Neuron (in vitro differentiated cells): Measurements from ENCODE around the gene DIP2B.

Source experiments
- H2AFZ ChIP-seq: one replicate; pipeline ENCODE4 v1.6.1; 2013; ENCODE audit warnings: low read depth, mild to moderate bottlenecking, inconsistent platforms, low read length, moderate library complexity
- H3K27me3 ChIP-seq: one replicate; pipeline ENCODE4 v1.6.1; 2013; ENCODE audit warnings: low read length; ENCODE audit not compliant: insufficient read depth
- H3K36me3 ChIP-seq: one replicate; pipeline ENCODE4 v1.6.1; 2013; ENCODE audit warnings: low read length; ENCODE audit not compliant: insufficient read depth
- H3K4me1 ChIP-seq: one replicate; pipeline ENCODE4 v1.6.1; 2013; ENCODE audit warnings: low read length; ENCODE audit not compliant: insufficient read depth
- H3K4me3 ChIP-seq: 2 replicates; pipeline ENCODE4 v1.5.1; 2013; ENCODE audit warnings: mild to moderate bottlenecking, low read length, moderate library complexity
- H3K9me3 ChIP-seq: one replicate; pipeline ENCODE4 v1.6.1; 2013; ENCODE audit warnings: low read length

The DIP2B gene

DNA sequence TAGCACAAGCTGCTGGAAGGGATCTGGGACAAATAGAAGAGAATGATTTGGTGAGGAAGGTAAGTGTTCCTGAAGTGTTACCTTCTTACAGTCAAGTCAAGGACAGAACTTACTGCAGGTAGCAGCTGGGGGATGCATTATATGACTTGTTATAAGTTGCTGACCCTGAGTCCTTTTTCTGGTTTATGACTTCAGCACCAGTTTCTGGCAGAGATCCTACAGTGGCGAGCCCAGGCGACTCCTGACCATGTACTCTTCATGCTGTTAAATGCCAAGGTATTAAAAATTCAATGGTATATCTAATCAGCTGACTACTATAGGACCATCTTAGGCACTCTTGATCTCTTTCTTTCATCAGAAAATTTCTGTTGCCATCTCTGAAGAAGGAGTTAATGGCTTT is 214.0 kb downstream of the DIP2B start:
- Histone ChIP-seq H3K36me3 (peaks cover 69% of the 10 kb centered on the region), H3K27me3 (no peaks in the 10 kb centered on the region), H3K4me3 (no peak overlapping the region), H2AFZ (no peak overlapping the region), H3K9me3 (no peaks in the 10 kb centered on the region), H3K4me1 (no peaks in the 10 kb centered on the region)

- no peak overlapping the region for H2AFZ ChIP-seq
- H3K36me3 ChIP-seq: peaks cover 69% of the 10 kb centered on the region
- no peaks in the 10 kb centered on the region for H3K4me1 ChIP-seq
- H3K4me3 ChIP-seq: no peak overlapping the region
- H3K27me3 ChIP-seq: no peaks in the 10 kb centered on the region
- no peaks in the 10 kb centered on the region for H3K9me3 ChIP-seq
These were observed 215.3 kb downstream of the DIP2B start for GRCh38 chr12:50720085-50720484.

- Histone ChIP-seq H3K9me3 (no peaks in the 10 kb centered on the region), H3K4me1 (no peaks in the 10 kb centered on the region), H3K36me3 (peaks cover 69% of the 10 kb centered on the region), H2AFZ (no peak overlapping the region), H3K27me3 (no peaks in the 10 kb centered on the region), H3K4me3 (no peak overlapping the region)
These were observed 215.7 kb downstream of the DIP2B start for GRCh38 chr12:50720501-50720900.

DNA sequence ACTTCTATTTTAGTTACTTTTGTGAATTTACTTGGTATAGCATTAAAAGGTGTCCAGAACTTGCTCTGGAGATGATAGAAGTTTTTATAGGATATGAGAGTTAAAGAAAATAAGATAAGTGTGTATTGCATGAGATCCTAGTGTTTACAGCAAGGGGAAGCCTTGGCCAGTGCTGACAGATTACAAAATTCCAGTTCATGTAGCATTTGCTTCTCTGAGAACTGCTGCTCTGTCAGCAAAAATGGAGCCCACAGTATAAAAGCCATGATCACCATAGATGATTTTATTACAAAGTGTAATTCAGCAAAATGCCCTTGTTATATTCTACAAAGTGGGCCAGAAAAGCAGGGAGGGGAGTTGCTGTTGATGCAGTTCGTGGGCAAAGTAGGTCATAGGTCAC is 219.1 kb downstream of the DIP2B start:
- Histone ChIP-seq H3K4me3 (no peak overlapping the region), H3K9me3 (no peaks in the 10 kb centered on the region), H3K36me3 (peaks cover 76% of the 10 kb centered on the region), H2AFZ (no peak overlapping the region), H3K4me1 (no peaks in the 10 kb centered on the region), H3K27me3 (no peaks in the 10 kb centered on the region)

DNA sequence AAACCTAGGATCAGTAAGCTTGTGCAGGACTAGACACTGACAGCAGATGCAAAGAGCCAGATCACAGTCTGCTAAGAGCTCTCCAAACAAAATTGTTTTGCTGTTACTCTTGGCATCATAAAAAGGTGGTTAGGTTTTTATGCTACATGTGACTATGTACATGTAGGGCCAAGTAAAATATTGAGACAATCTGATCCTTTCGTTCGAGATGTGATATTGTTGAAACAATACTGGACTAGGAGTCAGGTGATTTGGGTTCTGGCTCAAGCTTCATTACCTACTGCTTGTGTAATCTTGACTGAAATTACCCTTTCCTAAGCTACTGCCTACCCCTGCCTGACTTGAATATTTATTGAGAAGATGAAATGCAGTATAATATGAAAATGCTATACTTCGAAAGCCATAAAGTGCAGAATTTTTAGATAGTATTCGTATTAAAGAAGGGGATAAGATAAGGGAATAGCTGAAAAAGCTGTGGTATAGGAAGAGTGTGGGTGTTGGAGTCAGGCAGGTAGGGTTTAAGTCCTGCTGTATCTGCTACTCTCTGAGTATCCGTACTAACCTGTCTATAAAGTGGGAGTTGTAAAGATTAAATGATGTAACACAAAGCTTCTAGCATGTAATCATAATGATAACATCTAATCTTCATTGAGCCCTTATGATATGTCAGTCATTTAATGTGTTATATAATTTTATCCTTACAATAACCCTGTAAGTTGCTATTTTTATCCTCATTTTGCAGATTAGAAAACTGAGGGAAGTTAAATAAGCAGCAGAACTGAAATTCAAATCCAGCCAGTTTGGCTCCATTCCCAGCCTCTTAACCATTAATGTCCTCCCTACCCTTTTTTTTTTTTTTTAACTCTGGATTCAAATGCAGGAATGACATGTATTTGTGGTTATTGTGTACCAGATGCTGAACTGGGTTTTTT is 220.5 kb downstream of the DIP2B start:
- H3K9me3 ChIP-seq: no peaks in the 10 kb centered on the region
- H3K27me3 ChIP-seq: no peaks in the 10 kb centered on the region
- no peak overlapping the region for H2AFZ ChIP-seq
- no peak overlapping the region for H3K4me3 ChIP-seq
- no peaks in the 10 kb centered on the region for H3K4me1 ChIP-seq
- peaks cover 81% of the 10 kb centered on the region for H3K36me3 ChIP-seq

DNA sequence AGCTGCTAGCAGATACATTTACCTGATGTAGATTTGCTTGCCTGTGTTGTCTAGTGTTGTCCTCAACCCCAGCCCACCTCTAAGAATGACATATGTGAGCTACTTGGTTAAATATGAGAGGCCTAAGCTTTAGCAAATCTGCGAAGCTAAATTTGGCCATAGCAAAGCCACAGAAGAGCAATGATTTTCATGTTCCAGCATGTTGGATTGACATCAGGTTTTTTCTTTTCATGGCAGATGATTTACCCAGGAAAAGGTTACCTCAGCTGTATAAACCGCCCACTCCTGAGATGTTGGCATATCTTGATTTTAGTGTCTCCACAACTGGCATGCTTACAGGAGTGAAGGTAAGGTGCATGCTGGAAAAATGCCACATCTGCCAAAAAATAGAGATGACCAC is 222.7 kb downstream of the DIP2B start:
- Histone ChIP-seq H3K36me3 (peaks cover 84% of the 10 kb centered on the region), H3K4me3 (no peak overlapping the region), H3K27me3 (no peaks in the 10 kb centered on the region), H3K9me3 (no peaks in the 10 kb centered on the region), H3K4me1 (no peaks in the 10 kb centered on the region), H2AFZ (no peak overlapping the region)

- Histone ChIP-seq H3K27me3 (no peaks in the 10 kb centered on the region), H3K4me1 (peaks cover under 1% of the 10 kb centered on the region), H2AFZ (no peak overlapping the region), H3K36me3 (peaks cover 82% of the 10 kb centered on the region), H3K4me3 (no peak overlapping the region), H3K9me3 (no peaks in the 10 kb centered on the region)
These were observed 223.6 kb downstream of the DIP2B start for GRCh38 chr12:50728417-50728816.

DNA sequence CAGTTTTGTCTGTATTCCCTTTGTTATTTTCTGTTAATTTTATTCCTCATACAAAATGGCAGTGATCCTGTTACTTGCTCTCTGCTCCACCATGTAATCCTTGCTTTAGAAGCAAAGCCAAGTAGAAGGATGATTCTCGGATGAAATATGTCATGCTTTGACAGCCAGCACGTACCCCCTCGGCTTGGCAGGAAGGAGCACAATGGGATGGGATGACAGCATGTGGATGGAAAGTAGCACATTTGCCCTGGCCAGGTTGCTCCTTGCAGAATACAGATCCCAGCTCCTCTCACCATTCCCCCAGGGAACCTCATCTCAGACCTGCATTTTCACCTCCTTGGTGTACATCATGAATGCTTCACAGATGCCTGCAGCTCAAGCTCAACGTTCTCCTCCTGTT is 224.1 kb downstream of the DIP2B start:
- Histone ChIP-seq H3K4me3 (no peak overlapping the region), H3K36me3 (peaks cover 82% of the 10 kb centered on the region)

DNA sequence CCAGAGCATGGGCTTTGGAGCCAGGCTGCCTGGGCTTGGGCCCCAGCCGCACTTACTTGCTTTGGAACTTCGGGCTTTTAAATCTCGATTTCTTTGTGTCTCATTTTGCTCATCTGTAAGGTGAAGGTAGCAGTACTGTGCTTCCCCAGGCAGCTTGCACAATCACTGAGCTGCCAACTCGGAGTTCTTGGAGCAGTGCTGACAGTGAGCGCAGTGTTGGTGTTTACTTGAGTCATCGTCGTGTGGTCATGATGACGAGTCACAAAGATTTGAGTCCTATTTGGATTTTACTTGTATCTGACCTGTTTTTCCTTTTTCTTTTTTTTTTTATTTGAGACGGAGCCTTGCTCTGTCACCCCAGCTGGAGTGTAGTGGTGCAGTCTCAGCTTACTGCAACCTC is 227.8 kb downstream of the DIP2B start:
- H3K4me3 ChIP-seq: no peak overlapping the region
- H3K9me3 ChIP-seq: no peaks in the 10 kb centered on the region
- no peak overlapping the region for H2AFZ ChIP-seq
- peaks cover 5% of the 10 kb centered on the region for H3K4me1 ChIP-seq
- H3K36me3 ChIP-seq: peaks cover 78% of the 10 kb centered on the region
- no peaks in the 10 kb centered on the region for H3K27me3 ChIP-seq

More for the DNA sequence above, 224.1 kb downstream of the DIP2B start:
- Histone ChIP-seq H2AFZ (no peak overlapping the region), H3K9me3 (no peaks in the 10 kb centered on the region), H3K4me1 (peaks cover 5% of the 10 kb centered on the region), H3K27me3 (no peaks in the 10 kb centered on the region)

- no peaks in the 10 kb centered on the region for H3K27me3 ChIP-seq
- H3K4me1 ChIP-seq: peaks cover 5% of the 10 kb centered on the region
- H2AFZ ChIP-seq: no peak overlapping the region
- H3K36me3 ChIP-seq: peaks cover 76% of the 10 kb centered on the region
- H3K4me3 ChIP-seq: no peak overlapping the region
- no peaks in the 10 kb centered on the region for H3K9me3 ChIP-seq
These were observed 228.9 kb downstream of the DIP2B start for GRCh38 chr12:50733706-50734105.

GRCh38 chr12:50734409-50735263 is 229.9 kb downstream of the DIP2B start:
- no peak overlapping the region for H2AFZ ChIP-seq
- peaks cover 78% of the 10 kb centered on the region for H3K36me3 ChIP-seq
- H3K4me3 ChIP-seq: no peak overlapping the region
- peaks cover 5% of the 10 kb centered on the region for H3K4me1 ChIP-seq
- no peaks in the 10 kb centered on the region for H3K27me3 ChIP-seq
- no peaks in the 10 kb centered on the region for H3K9me3 ChIP-seq

DNA sequence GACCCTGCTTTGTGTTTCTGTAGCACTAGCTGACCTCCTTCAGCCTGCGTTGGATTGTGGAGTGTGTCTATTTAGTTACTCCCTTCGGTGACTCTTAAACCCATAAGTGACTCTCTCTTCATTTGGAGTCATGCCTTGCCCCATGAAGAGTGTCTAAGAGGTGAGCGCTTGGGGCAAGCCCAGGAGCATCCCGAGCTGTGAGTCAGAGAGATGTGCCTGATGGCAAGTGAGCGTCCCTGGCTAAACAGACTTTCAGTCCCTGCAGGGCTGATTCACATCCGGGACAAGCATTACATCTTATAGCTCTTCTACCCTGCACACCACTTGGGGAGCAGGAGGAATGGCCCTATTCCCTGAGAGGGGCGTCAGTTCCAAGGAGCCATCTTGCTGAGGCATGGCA is 234.8 kb downstream of the DIP2B start:
- H3K9me3 ChIP-seq: no peaks in the 10 kb centered on the region
- no peak overlapping the region for H3K4me3 ChIP-seq
- H2AFZ ChIP-seq: no peak overlapping the region
- no peaks in the 10 kb centered on the region for H3K27me3 ChIP-seq
- peaks cover 74% of the 10 kb centered on the region for H3K36me3 ChIP-seq
- no peaks in the 10 kb centered on the region for H3K4me1 ChIP-seq

DNA sequence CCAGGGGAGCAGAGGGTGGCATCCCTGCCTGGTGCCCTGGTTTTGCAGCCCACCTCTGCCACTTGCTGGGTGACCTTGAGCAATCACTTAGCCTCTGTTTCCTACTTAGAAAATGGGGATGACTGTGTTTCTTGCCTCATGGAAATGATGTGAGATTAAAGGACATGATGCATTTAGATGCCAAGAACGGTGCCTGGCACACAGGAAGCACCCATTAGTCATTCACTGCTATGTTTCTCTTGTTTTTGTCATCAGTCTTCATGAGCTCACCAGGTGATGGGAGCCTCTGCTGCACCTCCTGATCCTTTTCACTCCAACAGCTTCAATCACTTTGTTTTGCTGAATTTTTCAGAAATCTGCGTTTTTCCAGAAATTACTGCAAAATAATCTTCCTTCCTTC is 235.5 kb downstream of the DIP2B start:
- H3K9me3 ChIP-seq: no peaks in the 10 kb centered on the region
- no peaks in the 10 kb centered on the region for H3K4me1 ChIP-seq
- H2AFZ ChIP-seq: no peak overlapping the region
- H3K27me3 ChIP-seq: no peaks in the 10 kb centered on the region
- H3K36me3 ChIP-seq: peaks cover 76% of the 10 kb centered on the region
- H3K4me3 ChIP-seq: no peak overlapping the region
